ENCODE results near the gene INF2.
A peak's percentile ranks its signal among the peaks of the same experiment; 100 is the strongest.
"Not testable (repeated sequence)": the region's sequence is repeated elsewhere in the genome, so short reads cannot be mapped to it uniquely, and the experiment has no call there.

Gene INF2

DNA sequence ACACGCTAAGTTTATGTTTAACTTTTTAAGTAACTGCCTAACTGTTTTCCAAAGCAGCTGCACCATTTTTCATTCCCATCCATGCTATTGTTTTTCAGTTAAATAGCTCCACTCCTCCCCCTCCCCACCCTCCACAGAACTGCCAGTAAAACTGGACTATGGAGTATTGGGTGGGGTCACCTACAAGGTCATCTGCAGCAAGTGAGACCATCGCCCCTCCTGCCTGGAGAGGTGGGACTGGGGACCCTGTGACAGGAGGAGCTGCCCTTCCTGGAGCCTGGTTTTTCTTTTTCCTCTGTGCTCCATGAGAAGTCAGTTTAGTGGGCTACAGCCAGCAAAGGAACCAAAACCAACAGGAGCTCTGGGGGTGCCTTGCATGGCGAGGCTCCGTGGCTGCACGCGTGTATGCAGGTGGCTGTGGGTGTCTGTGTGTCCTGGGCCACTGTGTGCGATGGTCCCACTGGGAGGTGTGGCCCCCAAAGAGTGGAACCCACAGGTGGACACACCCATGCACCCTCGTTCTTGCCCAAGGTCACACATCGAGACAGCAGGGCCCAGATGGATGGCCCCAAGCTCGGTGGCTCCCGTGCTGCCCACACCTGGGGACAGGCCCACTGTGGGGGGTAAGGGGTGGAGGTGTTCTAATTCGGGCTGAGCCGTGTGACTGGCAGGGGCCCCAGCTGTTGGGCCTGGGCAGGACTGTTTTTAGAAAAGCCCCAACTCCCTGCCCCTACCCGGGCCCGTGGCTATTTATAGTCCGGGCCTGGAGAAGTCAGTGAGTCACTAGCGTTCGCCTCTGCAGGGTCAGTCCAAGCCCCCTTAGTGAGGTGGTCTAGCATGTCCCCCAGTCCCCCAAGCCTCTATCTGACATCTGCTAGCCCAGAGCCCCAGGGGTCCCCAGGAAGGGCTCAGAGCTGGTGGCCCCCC is 32.4 kb downstream of the INF2 start:
- no peak for DNase-seq (ENCODE audit: low spot score)

DNA sequence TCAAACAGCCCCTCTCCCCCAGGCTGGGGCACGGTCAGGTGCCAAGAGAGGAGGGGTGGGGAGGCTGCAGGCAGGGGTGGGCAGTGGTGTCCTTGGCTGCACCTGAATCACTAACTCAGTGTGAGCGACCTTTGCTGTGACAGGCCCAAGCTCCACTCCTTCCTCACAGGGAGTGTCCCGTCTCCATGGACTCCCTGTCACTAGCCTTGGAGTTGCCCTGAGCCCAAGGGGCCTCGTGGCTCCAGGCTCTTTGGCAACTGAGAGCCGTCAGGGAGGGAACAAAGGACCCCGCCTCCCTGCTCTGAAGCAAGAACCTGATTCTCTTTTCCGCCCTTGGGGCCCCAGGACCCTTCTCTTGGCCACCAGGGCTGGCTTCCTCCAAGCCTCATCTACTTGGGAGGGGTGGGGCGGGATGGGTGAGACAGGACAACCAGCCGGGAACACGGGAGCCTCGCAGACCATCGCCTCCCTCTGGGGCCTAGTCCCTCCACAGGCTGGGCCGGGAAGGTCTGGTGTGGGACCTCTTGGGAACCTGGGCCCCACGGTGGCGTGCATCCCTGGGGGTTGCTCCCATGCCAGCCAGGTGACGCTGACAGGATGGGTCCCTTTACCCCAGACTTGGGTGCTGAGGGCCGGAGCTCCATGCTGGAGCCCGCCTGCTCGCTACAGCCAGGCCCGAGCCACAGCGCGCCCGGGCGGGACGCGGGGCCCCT is 33.7 kb downstream of the INF2 start:
- no peak for DNase-seq (ENCODE audit: low spot score)

DNA sequence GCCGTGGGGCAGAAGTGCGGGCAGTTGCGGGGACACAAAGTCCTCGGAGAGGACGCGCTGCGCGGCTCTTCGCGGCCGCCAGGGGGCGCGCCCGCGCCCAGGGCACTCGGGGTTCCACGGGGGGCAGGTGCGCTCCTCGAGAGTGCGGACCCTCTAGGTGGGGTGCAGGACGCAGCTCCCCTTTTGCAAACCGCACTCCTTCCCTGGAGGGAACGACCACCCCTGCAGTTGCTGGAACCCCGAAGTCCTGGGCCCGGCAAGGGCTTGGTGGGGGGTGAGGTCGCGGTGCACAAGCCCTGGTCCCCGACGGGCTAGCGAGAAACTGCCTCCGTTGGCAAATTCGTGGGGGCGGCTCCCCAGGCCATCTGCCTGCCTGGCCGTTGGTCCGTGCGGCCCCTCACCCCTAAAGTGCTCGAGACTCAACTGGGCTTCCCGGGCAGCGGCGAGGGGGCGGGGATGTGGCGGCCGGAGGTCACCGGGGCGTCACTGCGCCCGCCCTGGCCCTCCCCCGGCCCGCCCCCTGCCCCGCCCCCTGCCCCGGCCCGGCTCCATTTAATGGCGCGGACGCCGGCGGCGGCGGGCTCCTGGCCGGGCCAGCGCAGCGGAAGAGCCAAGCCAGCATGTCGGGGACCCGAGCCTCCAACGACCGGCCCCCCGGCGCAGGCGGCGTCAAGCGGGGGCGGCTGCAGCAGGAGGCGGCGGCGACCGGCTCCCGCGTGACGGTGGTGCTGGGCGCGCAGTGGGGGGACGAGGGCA is 34.4 kb downstream of the INF2 start, which contains the start of gene ADSS1:
Gene ADSS1, plus strand, starts transcription at position 579 of the 756 bp plus-strand sequence. Its CDS starts 42 bp downstream, at position 621.
- DNase-seq (ENCODE audit: low spot score), result peak; percentile 42

DNA sequence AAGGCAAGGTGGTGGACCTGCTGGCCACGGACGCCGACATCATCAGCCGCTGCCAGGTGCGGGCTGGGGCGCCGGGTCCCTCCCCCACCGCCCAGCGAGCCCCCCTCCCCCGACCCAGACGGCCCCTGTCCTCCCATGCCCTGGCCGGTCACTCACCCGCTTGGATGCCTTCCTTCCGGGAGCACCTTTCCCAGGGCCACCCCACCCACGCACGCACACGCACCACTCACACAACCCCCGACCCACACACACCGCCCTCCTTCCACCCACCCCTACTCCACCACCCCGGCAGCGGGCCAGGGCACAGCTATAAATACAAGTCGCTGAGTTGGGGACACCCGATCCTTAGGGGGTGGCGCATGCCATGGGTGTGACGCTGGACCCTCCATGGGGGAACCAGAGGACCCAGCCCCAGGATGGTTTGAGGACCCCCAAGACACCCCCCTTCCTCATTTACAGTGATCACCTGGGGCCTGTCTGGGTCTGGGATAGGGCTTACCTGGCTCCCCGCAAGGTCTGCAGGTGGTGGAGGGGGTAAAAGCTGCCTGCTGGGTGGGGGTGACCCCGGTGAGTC is 35.1 kb downstream of the INF2 start:
- DNase-seq (ENCODE audit: low spot score), result no peak

DNA sequence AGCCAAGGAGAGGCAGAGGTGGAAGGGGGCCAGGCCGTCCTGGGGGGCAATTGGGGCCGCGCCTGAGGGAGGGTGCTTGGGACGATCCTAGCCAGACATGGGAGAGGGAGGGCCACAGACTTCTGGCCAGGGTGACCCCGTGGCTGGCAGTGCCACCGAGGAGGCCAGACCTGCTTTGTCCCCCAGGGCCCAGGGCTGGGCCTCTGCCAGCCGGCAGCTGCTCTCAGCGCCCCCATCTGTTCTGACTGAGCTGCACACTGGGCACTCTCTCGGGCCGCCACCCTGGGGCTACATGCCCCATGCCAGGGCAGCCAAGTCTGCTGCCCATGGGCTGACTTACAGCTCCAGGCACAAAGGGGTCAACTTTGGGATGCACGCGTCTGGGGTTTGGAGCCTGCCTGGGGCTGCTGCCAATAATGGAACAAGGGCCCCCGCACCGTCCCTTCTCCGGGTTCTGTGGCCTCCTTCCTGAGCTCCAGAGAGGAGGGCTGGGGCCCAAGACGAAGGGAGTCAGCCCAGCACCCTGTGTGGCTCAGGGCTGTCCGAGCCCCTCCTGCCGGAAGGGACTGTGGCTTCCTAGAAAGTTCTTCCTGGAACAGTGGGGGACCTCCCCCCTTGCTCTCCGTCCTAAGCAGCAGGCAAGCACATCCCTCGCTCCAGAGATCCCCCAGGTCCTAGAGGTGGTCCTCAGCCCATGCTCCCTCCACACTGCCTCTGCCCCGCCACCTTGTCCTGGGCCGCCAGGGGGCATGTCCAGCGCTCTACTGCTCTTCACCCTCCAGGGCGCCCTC is 35.8 kb downstream of the INF2 start:
- DNase-seq (ENCODE audit: low spot score), result no peak

DNA sequence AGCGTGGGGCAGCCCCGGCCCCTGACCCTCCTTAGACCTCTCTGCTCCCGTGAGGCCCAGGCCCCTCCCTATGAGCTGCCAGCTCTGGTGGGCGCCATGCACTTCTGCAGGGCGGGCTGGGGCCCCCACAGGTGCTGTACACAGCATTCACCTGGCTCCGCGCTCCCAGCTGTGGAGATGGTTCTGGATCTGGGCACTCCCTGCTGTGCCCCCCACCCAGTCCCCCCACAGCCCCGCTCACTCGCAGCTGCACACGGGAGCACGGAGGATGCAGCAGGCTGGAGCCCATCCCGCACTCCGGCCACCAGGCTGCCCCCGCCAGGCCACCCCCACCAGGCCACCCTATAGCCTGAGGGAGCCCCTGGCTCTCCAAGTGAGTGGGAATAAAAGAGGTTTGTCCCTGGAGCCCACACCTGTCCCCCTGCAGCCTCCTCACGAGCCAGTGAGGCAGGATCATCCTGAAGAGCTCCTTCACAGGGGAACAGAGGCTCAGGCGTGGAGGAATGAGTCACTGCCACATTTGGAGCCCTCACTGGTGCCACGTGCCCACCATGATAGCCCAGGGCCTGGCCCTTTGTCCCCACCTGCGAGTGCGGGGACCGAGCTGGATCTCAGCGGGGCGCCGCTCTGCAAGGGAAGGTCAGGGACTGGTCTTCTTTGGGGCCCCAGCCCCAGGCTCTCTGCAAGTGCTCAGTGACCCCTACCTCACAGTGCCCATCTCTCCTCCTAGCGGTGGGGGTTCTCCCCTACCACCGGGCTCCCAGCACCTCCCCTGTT is 36.5 kb downstream of the INF2 start:
- DNase-seq (ENCODE audit: low spot score), result no peak

DNA sequence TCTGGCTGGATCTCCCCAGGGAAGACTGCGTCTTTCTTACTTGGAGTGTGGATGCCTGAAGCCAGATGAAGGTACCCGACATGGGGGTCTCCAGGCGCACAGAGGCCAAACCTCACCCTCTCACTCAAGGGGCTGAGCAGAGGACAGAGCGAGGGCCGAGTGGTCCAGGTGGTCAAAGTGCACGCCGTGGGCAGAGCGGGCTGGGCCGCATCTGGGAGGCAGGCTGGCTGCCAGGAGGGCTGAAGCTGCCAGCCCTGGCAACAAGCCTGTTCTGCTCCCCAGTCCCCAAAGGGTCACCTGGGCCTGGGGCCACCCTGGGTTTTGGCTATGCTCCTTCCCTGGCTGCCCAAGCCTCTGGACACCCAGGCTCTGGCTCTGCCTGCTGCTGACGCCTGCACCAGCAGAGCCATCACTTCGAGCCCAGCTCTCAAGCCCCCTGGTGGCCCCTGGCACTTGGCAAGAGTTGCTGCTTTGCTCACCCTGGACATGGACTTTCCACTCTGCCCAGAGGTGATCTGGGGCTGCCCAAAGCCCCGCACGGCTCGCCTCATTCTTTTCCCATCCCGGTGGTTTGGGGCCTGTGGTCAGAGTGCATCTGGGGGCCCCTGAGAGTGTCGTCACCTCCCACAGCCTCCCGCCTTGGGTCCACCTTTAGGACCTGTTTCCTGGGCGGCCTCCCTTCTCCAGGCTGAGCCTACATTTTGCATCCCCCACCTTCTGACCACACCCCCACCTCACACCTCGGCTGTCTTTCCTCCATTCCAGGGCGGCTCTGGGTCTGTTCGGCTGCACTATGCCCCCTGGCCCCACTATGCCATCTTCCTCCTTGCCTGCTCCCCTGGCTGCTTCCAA is 37.4 kb downstream of the INF2 start:
- DNase-seq (ENCODE audit: low spot score), result no peak

DNA sequence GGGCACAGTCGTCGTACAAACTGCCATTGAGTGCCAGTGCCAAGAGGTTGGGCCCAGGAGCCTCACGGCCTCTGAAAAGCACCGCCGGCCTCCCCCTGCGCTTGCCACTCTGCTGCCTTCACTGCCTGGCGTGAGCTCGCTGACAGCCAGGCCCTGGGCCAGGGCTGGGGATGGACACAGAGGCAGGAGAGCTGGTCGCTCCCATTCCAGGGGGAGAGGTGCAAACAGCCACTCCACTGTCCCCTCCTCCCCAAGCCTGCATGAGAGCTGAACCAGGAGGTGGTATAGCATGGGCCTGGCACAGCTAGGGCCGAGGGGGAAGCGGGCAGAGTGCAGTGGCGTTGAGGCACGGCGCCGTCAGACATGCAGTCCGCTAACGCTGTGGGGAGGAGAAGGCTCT is 39.2 kb downstream of the INF2 start:
- DNase-seq (ENCODE audit: low spot score), result no peak

DNA sequence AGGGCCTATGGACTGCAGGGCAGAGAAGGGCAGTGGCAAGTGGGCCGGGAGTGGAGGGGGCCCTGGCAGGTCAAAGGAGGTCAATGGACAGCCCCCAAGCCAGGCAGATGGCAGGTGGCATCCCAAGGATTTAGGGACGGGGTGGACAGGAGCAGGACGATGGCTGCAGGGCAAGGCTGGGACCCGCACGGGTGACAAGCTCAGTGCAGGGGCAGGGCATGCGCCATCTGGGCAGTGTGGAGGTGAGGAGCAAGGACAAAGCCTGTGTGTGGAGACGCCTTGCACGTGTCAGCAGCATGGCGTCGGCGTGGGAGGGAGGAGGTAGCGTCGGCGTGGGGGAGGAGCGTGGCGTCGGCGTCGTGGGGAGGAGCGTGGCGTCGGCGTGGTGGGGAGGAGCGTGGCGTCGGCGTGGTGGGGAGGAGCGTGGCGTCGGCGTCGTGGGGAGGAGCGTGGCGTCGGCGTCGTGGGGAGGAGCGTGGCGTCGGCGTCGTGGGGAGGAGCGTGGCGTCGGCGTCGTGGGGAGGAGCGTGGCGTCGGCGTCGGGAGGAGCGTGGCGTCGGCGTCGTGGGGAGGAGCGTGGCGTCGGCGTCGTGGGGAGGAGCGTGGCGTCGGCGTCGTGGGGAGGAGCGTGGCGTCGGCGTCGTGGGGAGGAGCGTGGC is 39.9 kb downstream of the INF2 start:
- not testable (repeated sequence) for DNase-seq (ENCODE audit: low spot score)

DNA sequence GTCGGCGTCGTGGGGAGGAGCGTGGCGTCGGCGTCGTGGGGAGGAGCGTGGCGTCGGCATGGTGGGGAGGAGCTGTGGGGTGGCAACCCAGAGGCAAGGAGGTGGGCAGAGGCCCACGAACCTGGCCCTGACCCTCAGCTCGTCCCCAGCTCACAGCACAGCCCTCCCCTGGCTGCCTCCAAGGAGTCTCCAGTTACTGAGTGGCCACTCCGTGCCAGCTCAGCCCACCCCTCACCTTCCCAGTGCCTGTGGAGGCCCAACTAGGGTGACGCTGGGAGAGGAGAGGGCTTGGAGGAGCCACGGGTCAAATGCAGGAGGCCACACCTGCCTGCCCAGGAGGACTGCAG is 40.4 kb downstream of the INF2 start:
- no peak for DNase-seq (ENCODE audit: low spot score)

DNA sequence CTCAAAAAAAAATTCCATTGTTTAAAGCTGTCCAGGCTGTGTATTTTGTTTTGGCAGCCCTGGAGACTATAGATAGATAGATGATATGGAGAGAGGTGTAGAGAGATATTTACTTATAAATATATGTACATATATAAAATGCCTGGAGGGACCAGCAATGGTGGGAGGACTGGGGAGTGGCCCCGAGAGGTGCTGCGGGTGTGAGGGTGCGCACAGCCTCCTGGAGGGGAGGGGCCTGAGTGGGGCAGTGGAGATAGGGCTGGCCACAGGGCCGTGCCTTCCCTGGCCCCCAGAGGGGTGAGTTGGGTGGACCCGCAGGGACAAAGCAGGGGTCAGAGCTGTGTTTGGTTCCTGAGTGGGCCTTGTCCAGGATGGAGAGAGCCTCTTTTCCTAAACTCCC is 41.1 kb downstream of the INF2 start:
- no peak for DNase-seq (ENCODE audit: low spot score)

DNA sequence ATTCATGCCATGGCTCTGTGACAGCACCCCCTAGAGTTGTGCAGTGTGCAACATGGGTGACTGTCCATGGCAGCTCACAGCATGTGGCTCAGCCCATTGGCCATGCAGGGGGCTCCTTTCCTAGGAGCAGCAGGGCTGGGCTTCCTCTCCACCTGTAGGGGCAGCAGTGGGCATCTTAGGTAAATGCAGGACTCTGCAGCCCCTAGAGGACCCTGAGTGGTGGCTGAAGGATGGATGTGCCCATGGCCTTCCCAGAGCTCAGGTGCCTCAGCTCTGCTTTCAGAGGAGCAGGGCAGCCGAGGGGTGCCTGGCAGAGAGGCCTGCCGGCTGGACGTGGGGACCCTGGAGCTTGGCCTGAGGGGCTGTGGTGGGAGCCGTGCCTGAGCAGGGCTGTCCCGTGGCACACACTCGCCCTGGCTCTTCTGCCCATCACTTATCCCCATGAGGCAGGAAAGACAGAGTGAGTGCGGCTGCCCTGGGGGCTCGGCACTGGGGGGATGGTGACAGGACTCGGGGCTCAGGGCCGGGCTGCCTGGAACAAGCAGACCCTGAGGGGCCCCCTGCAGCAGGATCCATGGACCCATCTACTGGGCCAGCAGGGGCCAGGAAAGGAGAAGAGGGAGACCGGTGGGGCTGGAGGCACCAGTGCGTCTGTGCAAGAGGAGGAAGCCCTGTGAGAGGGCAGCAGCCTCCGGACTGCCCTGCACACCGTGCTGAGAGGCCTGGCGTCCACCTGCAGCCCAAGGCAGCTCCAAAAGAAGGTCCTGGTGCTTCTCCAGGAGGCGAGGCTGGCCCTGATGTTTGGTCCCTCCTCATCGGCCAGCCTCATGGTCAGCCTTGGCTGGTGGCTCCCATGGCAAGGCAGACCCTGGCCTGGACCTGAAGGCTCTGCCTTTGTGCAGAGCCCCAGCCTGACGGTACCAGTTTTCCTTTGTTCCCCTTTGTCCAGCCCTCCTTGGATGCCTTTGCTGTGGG is 42.2 kb downstream of the INF2 start:
- no peak for DNase-seq (ENCODE audit: low spot score)

DNA sequence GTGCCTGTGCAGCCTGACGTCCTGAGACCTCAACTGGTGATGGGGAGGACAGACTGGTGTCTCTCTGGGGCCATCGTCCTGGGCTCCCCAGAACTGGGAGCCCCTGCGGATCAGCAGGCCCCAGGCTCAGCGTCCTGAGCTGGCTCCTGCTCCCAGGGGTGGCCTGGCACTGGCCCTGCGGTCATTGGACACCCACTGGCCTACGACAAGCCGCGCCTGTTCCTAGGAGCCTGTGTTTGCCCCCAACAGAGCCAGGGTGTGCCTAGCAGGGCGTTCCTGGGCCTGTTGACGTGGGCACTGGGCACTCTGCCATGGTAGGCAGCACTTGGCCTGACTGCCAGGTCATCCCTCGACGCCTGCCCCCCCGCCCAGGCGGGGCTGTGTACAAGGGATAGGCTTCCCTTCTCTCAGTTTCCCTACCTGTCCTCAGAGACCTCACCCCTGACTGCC is 43.0 kb downstream of the INF2 start:
- DNase-seq (ENCODE audit: low spot score), result no peak

DNA sequence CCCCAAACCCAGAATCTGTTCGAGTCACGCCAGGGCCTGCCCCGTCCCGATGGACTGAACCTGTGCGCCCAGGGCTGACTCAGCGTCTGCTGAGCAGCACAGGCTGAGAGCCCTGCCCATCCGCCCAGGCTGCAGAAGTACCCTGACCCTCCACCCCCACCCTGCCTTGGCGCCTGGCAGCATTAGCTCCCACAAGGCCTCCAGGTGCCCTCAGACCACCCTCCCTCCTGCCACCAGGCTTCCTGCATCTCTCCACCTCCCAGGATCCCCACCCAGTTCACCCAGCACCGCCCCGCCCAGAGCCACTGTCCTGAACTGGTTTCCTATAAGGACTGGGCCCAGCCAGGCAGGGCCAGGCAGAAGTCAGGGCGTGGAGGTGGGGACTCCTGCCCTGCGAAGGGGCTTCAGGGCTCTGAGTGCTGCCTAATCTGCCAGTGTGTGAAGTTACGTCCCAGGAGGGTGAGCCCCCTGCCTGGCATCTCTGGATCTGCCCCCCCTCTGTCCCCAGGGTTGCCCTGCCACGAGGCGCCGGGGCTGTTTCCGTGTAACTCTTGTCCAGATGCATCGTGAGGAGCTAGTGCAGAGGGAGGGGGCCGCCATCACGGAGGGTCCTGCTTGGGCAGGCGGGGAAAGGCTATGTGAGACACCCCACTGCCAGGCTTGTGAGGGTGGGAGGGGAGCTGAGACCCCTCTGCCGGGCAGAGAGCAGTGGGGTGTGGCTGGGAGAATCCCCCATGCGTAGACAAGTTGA is 43.7 kb downstream of the INF2 start:
- DNase-seq (ENCODE audit: low spot score), result no peak

DNA sequence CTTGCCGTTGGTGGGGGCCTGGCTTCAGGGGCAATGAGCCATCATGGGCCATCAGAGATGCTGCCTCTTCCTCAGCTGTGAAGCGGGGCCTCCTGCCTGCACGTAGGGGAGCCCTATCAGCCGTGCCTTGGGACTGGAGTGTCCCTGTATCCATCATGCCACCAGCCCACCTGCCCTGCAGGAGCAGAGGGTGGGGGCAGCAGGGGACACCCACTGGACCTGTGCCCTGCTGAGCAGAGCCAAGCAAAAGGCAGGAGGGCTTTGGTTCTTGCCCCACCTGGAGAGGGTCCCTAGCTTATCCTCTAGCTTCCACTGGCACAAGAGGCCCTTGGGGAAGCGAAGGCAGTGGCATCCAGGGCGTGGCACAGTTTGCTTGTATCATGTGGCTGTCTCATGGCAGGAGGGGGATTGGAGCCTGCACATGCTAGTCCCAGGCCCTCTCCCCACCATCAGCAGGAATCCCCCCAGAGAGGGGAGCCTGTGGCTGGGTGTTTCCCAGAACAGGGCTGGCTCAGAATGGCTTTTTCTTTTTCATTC is 44.7 kb downstream of the INF2 start:
- DNase-seq (ENCODE audit: low spot score), result no peak

DNA sequence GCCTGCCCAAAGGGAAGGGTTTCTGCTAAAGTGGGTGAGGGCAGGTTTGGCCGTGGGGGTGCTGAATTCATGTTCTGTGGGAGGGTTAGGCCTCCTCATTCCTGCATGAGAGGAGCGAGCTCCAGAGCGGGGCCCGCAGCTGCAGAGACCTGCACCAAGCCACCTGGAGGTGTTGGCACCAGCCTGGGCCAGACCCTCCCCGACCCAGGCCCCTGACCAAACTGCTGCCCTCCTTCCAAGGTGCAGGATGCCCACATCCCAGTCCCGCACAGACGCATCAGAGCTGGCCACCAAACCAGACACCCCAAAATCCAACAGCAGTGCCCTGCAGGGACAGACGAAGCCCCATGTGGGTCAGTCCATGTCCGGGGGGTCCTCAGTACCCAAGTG is 45.2 kb downstream of the INF2 start:
- no peak for DNase-seq (ENCODE audit: low spot score)
